HCT116 (cell line): Measurements from ENCODE around the gene STON2. TPM values are rescaled to one million over a fixed set of nuclear protein-coding genes. Genes with fewer than 3 reads are reported as not detected.

Experiments used
- ATAC-seq: fragments of 200-7000 bp; cut with Tn5 transposase; 2 replicates; pipeline ENCODE4 v1.9.1; 2020; ENCODE audit warnings: mild to moderate bottlenecking, moderate library complexity
- BruUV-seq: library from RNA; stranded (reverse); fragments of 400-500 nt; replicated peaks from 2 replicates; lab custom pipeline; 2021; lab: Mats Ljungman, UMichigan
- CTCF ChIA-PET: fragments of 300-600 bp; sonication (Branson Sonifier 250); formaldehyde crosslinking; loops from one replicate; lab custom pipeline; 2021; ENCODE audit warnings: antibody characterized with exemption; lab: Charles Lee
- POLR2A ChIA-PET: fragments of 300-600, 350-600 bp; sonication (Branson Sonifier 250); formaldehyde crosslinking; loops from one replicate; lab custom pipeline; 2021; ENCODE audit warnings: antibody characterized with exemption; lab: Charles Lee
- RAD21 ChIA-PET, 2 experiments: fragments of 300-600 bp; sonication (Branson Sonifier 250); formaldehyde crosslinking; loops; one replicate each; lab custom pipeline; 2023; ENCODE audit warnings: low total read pairs in 2 of 2; ENCODE audit not compliant: uncharacterized antibody in 2 of 2, unreplicated experiment in 2 of 2, low non-redundant PET in 1 of 2; lab: Charles Lee
- DNase-seq: peaks from one replicate; pipeline ENCODE4 v3.0.0-alpha.2; 2010; ENCODE audit warnings: low read depth, low spot score
- H2AFZ ChIP-seq: fragments of 200-600 bp; shearing (Covaris generic), sonication (generic); 2 replicates; pipeline ENCODE4 v1.6.1; 2017; ENCODE audit warnings: low read depth, mixed run types, mixed read lengths, antibody characterized with exemption, low read length; ENCODE audit not compliant: poor library complexity, severe bottlenecking
- H3K27ac ChIP-seq: 2 replicates; pipeline ENCODE4 v1.5.1; 2012; ENCODE audit warnings: low read depth, low read length
- H3K27me3 ChIP-seq: fragments of 200-600 bp; sonication (generic); 2 replicates; pipeline ENCODE4 v1.6.1; 2016; ENCODE audit warnings: mixed run types, low read length, mixed read lengths; ENCODE audit not compliant: insufficient read depth
- H3K36me3 ChIP-seq, 2 experiments: fragments of 200-500 bp in 1 of 2; fragments of 200-600 bp in 1 of 2; sonication (Bioruptor generic) in 1 of 2; sonication (generic) in 1 of 2; 2 replicates each; pipeline versions ENCODE4 v1.5.1 to v1.6.1; 2014 to 2016; ENCODE audit warnings: low read length in 2 of 2, inconsistent platforms in 1 of 2, mixed read lengths in 1 of 2, mixed run types in 1 of 2; ENCODE audit not compliant: insufficient read depth in 2 of 2, control insufficient read depth in 1 of 2
- H3K4me1 ChIP-seq, 2 experiments: fragments of 200-600 bp in 1 of 2; sonication (generic) in 1 of 2; 2 replicates each; pipeline versions ENCODE4 v1.5.1 to v1.6.1; 2012 to 2017; ENCODE audit warnings: low read length in 2 of 2, inconsistent platforms in 1 of 2, mild to moderate bottlenecking in 1 of 2, mixed read lengths in 1 of 2, mixed run types in 1 of 2, moderate library complexity in 1 of 2; ENCODE audit not compliant: insufficient read depth in 2 of 2, control insufficient read depth in 1 of 2
- H3K4me2 ChIP-seq: fragments of 200-600 bp; sonication (generic); 2 replicates; pipeline ENCODE4 v1.6.1; 2017; ENCODE audit warnings: mixed run types, low read length, mixed read lengths
- H3K4me3 ChIP-seq, 2 experiments: fragments of 200-600 bp in 1 of 2; sonication (generic) in 1 of 2; replicated peaks in 1 of 2; 2 replicates each; pipeline ENCODE4 v1.5.1; 2011 to 2016; ENCODE audit warnings: low read length in 2 of 2, control low read depth in 1 of 2, low read depth in 1 of 2, mild to moderate bottlenecking in 1 of 2, mixed read lengths in 1 of 2, mixed run types in 1 of 2
- H3K79me2 ChIP-seq: fragments of 200-600 bp; sonication (generic); 2 replicates; pipeline ENCODE4 v1.6.1; 2017; ENCODE audit warnings: mild to moderate bottlenecking, mixed run types, low read length, moderate library complexity, mixed read lengths; ENCODE audit not compliant: insufficient read depth
- H3K9ac ChIP-seq: fragments of 200-600 bp; sonication (generic); 2 replicates; pipeline ENCODE4 v1.6.1; 2016; ENCODE audit warnings: low read length, mixed read lengths
- H3K9me2 ChIP-seq: fragments of 200-600 bp; sonication (generic), shearing (Covaris generic); 2 replicates; pipeline ENCODE4 v1.6.1; 2017; ENCODE audit warnings: mixed run types, mild to moderate bottlenecking, moderate library complexity; ENCODE audit not compliant: insufficient read depth
- H3K9me3 ChIP-seq, 2 experiments: fragments of 200-500 bp in 1 of 2; fragments of 200-600 bp in 1 of 2; sonication (Bioruptor generic) in 1 of 2; sonication (generic) in 1 of 2; 2 replicates each; pipeline ENCODE4 v1.6.1; 2014 to 2017; ENCODE audit warnings: low read length in 2 of 2, mixed read lengths in 2 of 2, inconsistent platforms in 1 of 2, low read depth in 1 of 2, mild to moderate bottlenecking in 1 of 2, mixed run types in 1 of 2, moderate library complexity in 1 of 2; ENCODE audit not compliant: control insufficient read depth in 1 of 2, insufficient read depth in 1 of 2
- H4K20me1 ChIP-seq: fragments of 200-600 bp; sonication (generic), shearing (Covaris generic); 2 replicates; pipeline ENCODE4 v1.6.1; 2017; ENCODE audit warnings: mixed run types, mild to moderate bottlenecking, moderate library complexity; ENCODE audit not compliant: insufficient read depth
- CBX3 ChIP-seq: IDR thresholded peaks from 2 replicates; pipeline ENCODE4 v1.6.1; 2012; ENCODE audit warnings: low read depth
- EGR1 ChIP-seq: IDR thresholded peaks from 2 replicates; pipeline ENCODE4 v1.6.1; 2012; ENCODE audit warnings: low read depth
- ELF1 ChIP-seq: IDR thresholded peaks from 2 replicates; pipeline ENCODE4 v1.6.1; 2012; ENCODE audit warnings: low read depth, borderline replicate concordance
- EZH2 ChIP-seq: fragments of 200-600 bp; sonication (generic); IDR thresholded peaks from 2 replicates; pipeline ENCODE4 v1.6.1; 2017; ENCODE audit warnings: antibody characterized with exemption, mixed run types
- FOSL1 ChIP-seq: IDR thresholded peaks from 2 replicates; pipeline ENCODE4 v1.6.1; 2012; ENCODE audit warnings: low read depth
- POLR2AphosphoS5 ChIP-seq: IDR thresholded peaks from 2 replicates; pipeline ENCODE4 v1.6.1; 2011; ENCODE audit warnings: mild to moderate bottlenecking, low read depth, low read length, moderate library complexity
- SIN3A ChIP-seq: IDR thresholded peaks from 2 replicates; pipeline ENCODE4 v1.6.1; 2012; ENCODE audit warnings: low read depth
- TCF7L2 ChIP-seq: IDR thresholded peaks from 2 replicates; pipeline ENCODE4 v1.7.0; 2011; ENCODE audit warnings: borderline replicate concordance, inconsistent platforms; ENCODE audit not compliant: insufficient read depth, insufficient read length; ENCODE audit errors: extremely low read depth
- YY1 ChIP-seq: IDR thresholded peaks from 2 replicates; pipeline ENCODE4 v1.6.1; 2011; ENCODE audit warnings: low read length, low read depth, moderate library complexity, mild to moderate bottlenecking; ENCODE audit not compliant: insufficient replicate concordance; ENCODE audit errors: extremely low read depth
- ZFX ChIP-seq: fragments of 450-650 bp; IDR thresholded peaks from 2 replicates; pipeline ENCODE4 v1.6.1; 2017
- intact Hi-C: fragments of 100-400 bp; cut with micrococcal nuclease; formaldehyde crosslinking; loops from 2 replicates; pipeline ENCODE4 v1.10.0; 2022
- total RNA-seq: library from RNA; stranded (reverse); gene quantifications from one replicate; pipeline ENCODE4 v1.2.1, GENCODE V29; 2021; ENCODE audit not compliant: unreplicated experiment
- TF ChIP-seq, protein P1 (sequence below): IDR thresholded peaks from 2 replicates; pipeline ENCODE4 v1.6.1; 2011; ENCODE audit warnings: mild to moderate bottlenecking, low read length, moderate library complexity; ENCODE audit not compliant: insufficient replicate concordance; ENCODE audit errors: extremely low read depth
- TF ChIP-seq, protein P2 (sequence below): IDR thresholded peaks from 2 replicates; pipeline ENCODE4 v1.6.1; 2012; ENCODE audit warnings: low read depth
- TF ChIP-seq, protein P3 (sequence below): IDR thresholded peaks from 2 replicates; pipeline ENCODE4 v1.6.1; 2012
- TF ChIP-seq, protein P4 (sequence below): IDR thresholded peaks from 2 replicates; pipeline ENCODE4 v1.6.1; 2012

STON2 gene
- total RNA-seq, 1 experiment from 2014 or later, result 4.1 TPM

DNA sequence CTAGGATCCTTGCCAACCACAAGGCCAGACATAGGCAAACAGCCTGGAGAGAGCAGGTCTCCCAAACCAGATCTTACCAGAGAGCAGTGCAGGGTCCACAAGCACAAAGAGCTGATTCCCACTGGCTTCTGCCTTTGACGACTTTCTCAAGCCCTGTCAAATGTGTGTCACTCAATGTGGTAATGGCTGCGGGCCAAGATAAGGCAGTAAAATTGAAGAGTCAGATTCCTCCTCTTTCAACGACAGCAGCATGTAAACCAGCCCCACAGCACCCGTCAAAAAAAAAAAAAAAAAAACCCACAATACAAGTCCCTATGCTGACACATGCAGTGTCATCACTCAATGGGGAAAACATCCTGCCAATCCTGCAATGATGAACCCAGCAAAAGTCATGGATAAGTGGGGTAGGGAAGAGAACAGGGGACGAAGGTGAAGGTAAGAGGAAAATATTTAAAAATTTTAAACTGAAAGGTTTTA is at the start of gene STON2 (continued):
- TF ChIP-seq, protein P1, sequence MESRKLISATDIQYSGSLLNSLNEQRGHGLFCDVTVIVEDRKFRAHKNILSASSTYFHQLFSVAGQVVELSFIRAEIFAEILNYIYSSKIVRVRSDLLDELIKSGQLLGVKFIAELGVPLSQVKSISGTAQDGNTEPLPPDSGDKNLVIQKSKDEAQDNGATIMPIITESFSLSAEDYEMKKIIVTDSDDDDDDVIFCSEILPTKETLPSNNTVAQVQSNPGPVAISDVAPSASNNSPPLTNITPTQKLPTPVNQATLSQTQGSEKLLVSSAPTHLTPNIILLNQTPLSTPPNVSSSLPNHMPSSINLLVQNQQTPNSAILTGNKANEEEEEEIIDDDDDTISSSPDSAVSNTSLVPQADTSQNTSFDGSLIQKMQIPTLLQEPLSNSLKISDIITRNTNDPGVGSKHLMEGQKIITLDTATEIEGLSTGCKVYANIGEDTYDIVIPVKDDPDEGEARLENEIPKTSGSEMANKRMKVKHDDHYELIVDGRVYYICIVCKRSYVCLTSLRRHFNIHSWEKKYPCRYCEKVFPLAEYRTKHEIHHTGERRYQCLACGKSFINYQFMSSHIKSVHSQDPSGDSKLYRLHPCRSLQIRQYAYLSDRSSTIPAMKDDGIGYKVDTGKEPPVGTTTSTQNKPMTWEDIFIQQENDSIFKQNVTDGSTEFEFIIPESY, result no peak
- no peak for TF ChIP-seq ELF1
- TF ChIP-seq, all 23 proteins: peak for 5

DNA sequence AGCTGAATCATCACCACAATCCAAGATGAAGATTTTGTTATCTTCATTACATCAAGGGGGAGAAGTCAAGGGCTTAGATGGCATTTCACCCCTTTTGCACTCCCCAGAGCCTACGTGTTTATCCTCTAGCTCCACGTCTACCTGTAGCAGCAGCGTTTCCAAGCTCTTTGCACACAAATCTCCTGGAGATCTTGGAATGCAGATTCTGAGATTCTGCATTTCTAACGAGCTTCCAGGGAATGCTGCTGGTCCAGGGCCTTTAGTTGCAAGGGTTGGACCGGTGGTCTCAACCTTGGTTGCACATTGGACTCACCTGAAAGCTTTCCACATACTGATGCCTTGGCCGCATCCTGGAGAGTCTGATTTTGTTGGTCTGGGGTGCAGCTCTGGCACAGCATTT is 49.5 kb upstream of the STON2 start:
- CTCF ChIA-PET, result interaction anchor here (6.8 kb wide), 1 partner anchor 181 kb away, joined by 93 read pairs; no protein-coding TSS in a partner anchor

More for the DNA sequence above, 49.5 kb upstream of the STON2 start:
- no peaks in the 10 kb centered on the region for H3K4me1 ChIP-seq
- H3K4me2 ChIP-seq, result no peak overlapping the region
- H3K9me2 ChIP-seq, result no peaks in the 10 kb centered on the region
- H3K27me3 ChIP-seq, result no peaks in the 10 kb centered on the region; the same call in 1 of the 2 replicates
- no peak for DNase-seq
- H4K20me1 ChIP-seq, result no peaks in the 10 kb centered on the region
- ChIA-PET RAD21 (no interaction called here), POLR2A (interaction anchor here (0.7 kb wide), 1 partner anchor 230 kb away, joined by 3 read pairs; no protein-coding TSS in a partner anchor)
- TF ChIP-seq CBX3 (no peak), ZFX (no peak), TCF7L2 (no peak), FOSL1 (no peak), POLR2AphosphoS5 (no peak), EZH2 (no peak), SIN3A (no peak), YY1 (no peak), EGR1 (no peak), ELF1 (no peak)
- TF ChIP-seq, protein P1, result no peak
- TF ChIP-seq, protein P2, sequence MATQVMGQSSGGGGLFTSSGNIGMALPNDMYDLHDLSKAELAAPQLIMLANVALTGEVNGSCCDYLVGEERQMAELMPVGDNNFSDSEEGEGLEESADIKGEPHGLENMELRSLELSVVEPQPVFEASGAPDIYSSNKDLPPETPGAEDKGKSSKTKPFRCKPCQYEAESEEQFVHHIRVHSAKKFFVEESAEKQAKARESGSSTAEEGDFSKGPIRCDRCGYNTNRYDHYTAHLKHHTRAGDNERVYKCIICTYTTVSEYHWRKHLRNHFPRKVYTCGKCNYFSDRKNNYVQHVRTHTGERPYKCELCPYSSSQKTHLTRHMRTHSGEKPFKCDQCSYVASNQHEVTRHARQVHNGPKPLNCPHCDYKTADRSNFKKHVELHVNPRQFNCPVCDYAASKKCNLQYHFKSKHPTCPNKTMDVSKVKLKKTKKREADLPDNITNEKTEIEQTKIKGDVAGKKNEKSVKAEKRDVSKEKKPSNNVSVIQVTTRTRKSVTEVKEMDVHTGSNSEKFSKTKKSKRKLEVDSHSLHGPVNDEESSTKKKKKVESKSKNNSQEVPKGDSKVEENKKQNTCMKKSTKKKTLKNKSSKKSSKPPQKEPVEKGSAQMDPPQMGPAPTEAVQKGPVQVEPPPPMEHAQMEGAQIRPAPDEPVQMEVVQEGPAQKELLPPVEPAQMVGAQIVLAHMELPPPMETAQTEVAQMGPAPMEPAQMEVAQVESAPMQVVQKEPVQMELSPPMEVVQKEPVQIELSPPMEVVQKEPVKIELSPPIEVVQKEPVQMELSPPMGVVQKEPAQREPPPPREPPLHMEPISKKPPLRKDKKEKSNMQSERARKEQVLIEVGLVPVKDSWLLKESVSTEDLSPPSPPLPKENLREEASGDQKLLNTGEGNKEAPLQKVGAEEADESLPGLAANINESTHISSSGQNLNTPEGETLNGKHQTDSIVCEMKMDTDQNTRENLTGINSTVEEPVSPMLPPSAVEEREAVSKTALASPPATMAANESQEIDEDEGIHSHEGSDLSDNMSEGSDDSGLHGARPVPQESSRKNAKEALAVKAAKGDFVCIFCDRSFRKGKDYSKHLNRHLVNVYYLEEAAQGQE, result no peak
- TF ChIP-seq, protein P3, sequence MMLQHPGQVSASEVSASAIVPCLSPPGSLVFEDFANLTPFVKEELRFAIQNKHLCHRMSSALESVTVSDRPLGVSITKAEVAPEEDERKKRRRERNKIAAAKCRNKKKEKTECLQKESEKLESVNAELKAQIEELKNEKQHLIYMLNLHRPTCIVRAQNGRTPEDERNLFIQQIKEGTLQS, result no peak
- TF ChIP-seq, protein P4, sequence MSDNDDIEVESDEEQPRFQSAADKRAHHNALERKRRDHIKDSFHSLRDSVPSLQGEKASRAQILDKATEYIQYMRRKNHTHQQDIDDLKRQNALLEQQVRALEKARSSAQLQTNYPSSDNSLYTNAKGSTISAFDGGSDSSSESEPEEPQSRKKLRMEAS, result no peak
- H3K36me3 ChIP-seq, result no peaks in the 10 kb centered on the region
- no peaks in the 10 kb centered on the region for H3K9me3 ChIP-seq
- H3K27ac ChIP-seq, result no peak overlapping the region
- no peak for ATAC-seq
- H2AFZ ChIP-seq, result no peak overlapping the region
- BruUV-seq, result no TSS peak
- no peaks in the 10 kb centered on the region for H3K79me2 ChIP-seq
- H3K9ac ChIP-seq, result no peak overlapping the region
- no peak overlapping the region for H3K4me3 ChIP-seq
- intact Hi-C loops, result no loop called here
